Measurements from ENCODE around the gene PTPRQ. TPM values are rescaled to one million over a fixed set of nuclear protein-coding genes. Genes with fewer than 3 reads are reported as not detected.

The PTPRQ gene
- total and polyA plus RNA-seq, 9 of the 15 experiments (the other 6 are each of a cell fraction or from before 2014, with no cell fraction given), result not detected

DNA sequence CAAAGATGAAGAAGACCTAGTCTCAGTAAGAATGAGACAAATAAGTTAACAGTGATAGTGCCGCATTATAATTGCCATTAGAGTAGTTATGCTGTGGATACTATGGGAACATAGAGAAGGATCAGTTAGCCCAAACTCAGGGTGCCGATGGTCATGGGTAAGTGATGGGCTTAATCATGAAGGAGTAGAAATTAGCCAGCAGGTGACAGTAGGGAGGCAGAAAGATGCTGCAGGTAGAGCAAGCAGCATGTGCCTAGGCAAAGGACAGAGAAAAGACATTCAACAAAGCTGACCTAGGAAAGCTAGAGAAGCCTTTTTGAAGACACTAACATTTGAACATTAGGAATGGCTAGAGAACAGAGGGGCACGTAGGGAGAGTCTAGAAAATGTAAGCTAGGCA, 30.6 kb upstream of the PTPRQ start:
- DNase-seq (ENCODE audit: extremely low read depth in 1 of 4, low spot score in 3 of 4) (no peak), FAIRE-seq (no peak), ATAC-seq (no peak)
- H3K4me2 ChIP-seq (ENCODE audit: insufficient read depth, low read length), result no peak overlapping the region
- CTCF ChIA-PET (ENCODE audit: low intra/inter-chr PET ratio), result no interaction called here
- H3K4me1 ChIP-seq (replicated peaks in 1 of 2; ENCODE audit: control insufficient read depth in 2 of 2, insufficient read depth in 2 of 2, low read length in 2 of 2), result no peaks in the 10 kb centered on the region
- no TSS peak for BruUV-seq (replicated peaks)
- H3K36me3 ChIP-seq (ENCODE audit: control insufficient read depth, insufficient read depth, low read length), result no peaks in the 10 kb centered on the region
- no peak overlapping the region for H2AFZ ChIP-seq (ENCODE audit: low read depth, low read length)
- in situ Hi-C loops (cut with MboI) (no loop called here), intact Hi-C loops (cut with micrococcal nuclease) (loop anchor here (10.0 kb wide), 1 partner anchor 1211 kb away; no protein-coding TSS in a partner anchor)
- no peaks in the 10 kb centered on the region for H3K79me2 ChIP-seq (ENCODE audit: control insufficient read depth, insufficient read depth, low read length)
- WGBS (ENCODE audit: insufficient coverage, low coverage, missing lambda C conversion rate), result 3% methylated on average over 3 of the region's 3 CpGs
- no peak for TF ChIP-seq ZNF778 (CRISPR knock-in tag; IDR thresholded peaks at IDR 0.05)
- TF ChIP-seq MEIS2 (IDR thresholded peaks at IDR 0.05; ENCODE audit: partially characterized antibody), result no peak
- TF ChIP-seq ZNF184 (CRISPR knock-in tag; IDR thresholded peaks at IDR 0.05), result no peak
- TF ChIP-seq RCOR1 (IDR thresholded peaks at IDR 0.05; ENCODE audit: borderline replicate concordance in 1 of 2, low read depth in 2 of 2, low read length in 2 of 2), result no peak
- TF ChIP-seq SLC30A9 (CRISPR knock-in tag; IDR thresholded peaks at IDR 0.05), result no peak
- TF ChIP-seq ZNF280A (IDR thresholded peaks at IDR 0.05; ENCODE audit: low read depth, partially characterized antibody), result no peak
- TF ChIP-seq CBX1 (IDR thresholded peaks at IDR 0.05; ENCODE audit: low read depth), result no peak
- no peak for TF ChIP-seq GATAD2A (IDR thresholded peaks at IDR 0.05)
- TF ChIP-seq POLR2AphosphoS2 (IDR thresholded peaks at IDR 0.05; ENCODE audit: low read length), result no peak
- no peak for TF ChIP-seq SMC3 (conservative IDR thresholded peaks at IDR 0.05; ENCODE audit: insufficient read depth, low read depth, low read length)
- TF ChIP-seq, protein P1, sequence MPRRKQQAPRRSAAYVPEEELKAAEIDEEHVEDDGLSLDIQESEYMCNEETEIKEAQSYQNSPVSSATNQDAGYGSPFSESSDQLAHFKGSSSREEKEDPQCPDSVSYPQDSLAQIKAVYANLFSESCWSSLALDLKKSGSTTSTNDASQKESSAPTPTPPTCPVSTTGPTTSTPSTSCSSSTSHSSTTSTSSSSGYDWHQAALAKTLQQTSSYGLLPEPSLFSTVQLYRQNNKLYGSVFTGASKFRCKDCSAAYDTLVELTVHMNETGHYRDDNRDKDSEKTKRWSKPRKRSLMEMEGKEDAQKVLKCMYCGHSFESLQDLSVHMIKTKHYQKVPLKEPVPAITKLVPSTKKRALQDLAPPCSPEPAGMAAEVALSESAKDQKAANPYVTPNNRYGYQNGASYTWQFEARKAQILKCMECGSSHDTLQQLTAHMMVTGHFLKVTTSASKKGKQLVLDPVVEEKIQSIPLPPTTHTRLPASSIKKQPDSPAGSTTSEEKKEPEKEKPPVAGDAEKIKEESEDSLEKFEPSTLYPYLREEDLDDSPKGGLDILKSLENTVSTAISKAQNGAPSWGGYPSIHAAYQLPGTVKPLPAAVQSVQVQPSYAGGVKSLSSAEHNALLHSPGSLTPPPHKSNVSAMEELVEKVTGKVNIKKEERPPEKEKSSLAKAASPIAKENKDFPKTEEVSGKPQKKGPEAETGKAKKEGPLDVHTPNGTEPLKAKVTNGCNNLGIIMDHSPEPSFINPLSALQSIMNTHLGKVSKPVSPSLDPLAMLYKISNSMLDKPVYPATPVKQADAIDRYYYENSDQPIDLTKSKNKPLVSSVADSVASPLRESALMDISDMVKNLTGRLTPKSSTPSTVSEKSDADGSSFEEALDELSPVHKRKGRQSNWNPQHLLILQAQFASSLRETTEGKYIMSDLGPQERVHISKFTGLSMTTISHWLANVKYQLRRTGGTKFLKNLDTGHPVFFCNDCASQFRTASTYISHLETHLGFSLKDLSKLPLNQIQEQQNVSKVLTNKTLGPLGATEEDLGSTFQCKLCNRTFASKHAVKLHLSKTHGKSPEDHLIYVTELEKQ (CRISPR knock-in tag; IDR thresholded peaks at IDR 0.05), result no peak
- no peak for TF ChIP-seq ETV1 (tag; conservative IDR thresholded peaks at IDR 0.05; ENCODE audit: low read depth)
- TF ChIP-seq SIX5 (IDR thresholded peaks at IDR 0.05; ENCODE audit: borderline replicate concordance in 1 of 2, insufficient read depth in 1 of 2, low read depth in 1 of 2, low read length in 2 of 2), result no peak
- no peak for TF ChIP-seq KAT8 (IDR thresholded peaks at IDR 0.05; ENCODE audit: low read depth)
- TF ChIP-seq HMGN3 (IDR thresholded peaks at IDR 0.05; ENCODE audit: borderline replicate concordance, extremely low read depth, insufficient read length, low read depth, low read length), result no peak
- TF ChIP-seq TEAD4 (IDR thresholded peaks at IDR 0.05; ENCODE audit: low read length), result no peak
- no peak for TF ChIP-seq TEAD4 (CRISPR knock-in tag; IDR thresholded peaks at IDR 0.05; ENCODE audit: borderline replicate concordance)
- H4K20me1 ChIP-seq (replicated peaks; ENCODE audit: control insufficient read depth, insufficient read depth, low read length), result no peaks in the 10 kb centered on the region
- H3K27me3 ChIP-seq (ENCODE audit: control insufficient read depth in 2 of 2, insufficient read depth in 2 of 2, low read length in 2 of 2), result no peaks in the 10 kb centered on the region
- no peaks in the 10 kb centered on the region for H3K9me3 ChIP-seq (replicated peaks; ENCODE audit: control insufficient read depth, insufficient read depth, low read depth, low read length)
- H3K27ac ChIP-seq (ENCODE audit: extremely low read depth, low read depth, low read length), result no peak overlapping the region
- H3K9me1 ChIP-seq (ENCODE audit: control insufficient read depth, insufficient read depth, low read length), result no peaks in the 10 kb centered on the region
- POLR2A ChIA-PET, result no interaction called here
- no peak overlapping the region for H3K4me3 ChIP-seq
- H3K9ac ChIP-seq (ENCODE audit: insufficient read depth in 1 of 2, low read depth in 2 of 2, low read length in 2 of 2), result no peak overlapping the region

Measured in K562 (cell line).